ENCODE data around the gene SLC10A6.
"Not testable (repeated sequence)": the region's sequence is repeated elsewhere in the genome, so short reads cannot be mapped to it uniquely, and the experiment has no call there.

Gene SLC10A6
- total RNA-seq, result 0 reads per million in 4 experiments

GRCh38 chr4:86848732-86849619 lies at the start of gene SLC10A6:
Gene SLC10A6, minus strand, starts transcription at chr4:86849384. Its CDS starts 269 bp downstream, at chr4:86849115.
- no peak for DNase-seq

- no peak for DNase-seq
Measured at GRCh38 chr4:86898562-86898961, 49.4 kb upstream of the SLC10A6 start.

GRCh38 chr4:86896596-86896995 lies 47.4 kb upstream of the SLC10A6 start:
- DNase-seq, result no peak

GRCh38 chr4:86895692-86896488 lies 46.7 kb upstream of the SLC10A6 start:
- no peak for DNase-seq

GRCh38 chr4:86894455-86894854 lies 45.3 kb upstream of the SLC10A6 start:
- no peak for DNase-seq

- DNase-seq, result no peak
Measured at GRCh38 chr4:86893136-86893535, 44.0 kb upstream of the SLC10A6 start.

- DNase-seq, result no peak
Measured at GRCh38 chr4:86892636-86892960, 43.4 kb upstream of the SLC10A6 start.

GRCh38 chr4:86891762-86892635 lies 42.8 kb upstream of the SLC10A6 start, which contains the start of gene C4orf36:
Gene C4orf36, minus strand, starts transcription at chr4:86892422. Its CDS starts 902 bp downstream, at chr4:86891520.
- no peak for DNase-seq

GRCh38 chr4:86890790-86891189 lies 41.6 kb upstream of the SLC10A6 start:
- DNase-seq, result no peak

- no peak for DNase-seq
Measured at GRCh38 chr4:86879641-86880040, 30.5 kb upstream of the SLC10A6 start.

GRCh38 chr4:86878640-86879039 lies 29.5 kb upstream of the SLC10A6 start:
- DNase-seq, result no peak

GRCh38 chr4:86876894-86877685 lies 27.9 kb upstream of the SLC10A6 start:
- DNase-seq, result no peak

- DNase-seq, result not testable (repeated sequence)
Measured at GRCh38 chr4:86875436-86875835, 26.3 kb upstream of the SLC10A6 start.

- DNase-seq, result no peak
Measured at GRCh38 chr4:86872135-86872534, 23.0 kb upstream of the SLC10A6 start.

GRCh38 chr4:86870442-86871069 lies 21.4 kb upstream of the SLC10A6 start:
- DNase-seq, result no peak

GRCh38 chr4:86857341-86858052 lies 8.3 kb upstream of the SLC10A6 start:
- no peak for DNase-seq

GRCh38 chr4:86856896-86857295 lies 7.7 kb upstream of the SLC10A6 start:
- no peak for DNase-seq

- DNase-seq, result no peak
Measured at GRCh38 chr4:86855572-86855971, 6.4 kb upstream of the SLC10A6 start.

- no peak for DNase-seq
Measured at GRCh38 chr4:86853209-86853608, 4.0 kb upstream of the SLC10A6 start.

- no peak for DNase-seq
Measured at GRCh38 chr4:86848136-86848535, 1.0 kb downstream of the SLC10A6 start.

GRCh38 chr4:86847571-86847970 lies 1.6 kb downstream of the SLC10A6 start:
- no peak for DNase-seq
